ENCODE measurements around the gene GALE.

Gene GALE

GRCh38 chr1:23776217-23776616, 24.3 kb downstream of the GALE start:
- TF ChIP-seq CTCF (IDR thresholded peaks at IDR 0.05) (no peak), ZFX (IDR thresholded peaks at IDR 0.05; ENCODE audit: borderline replicate concordance) (no peak)
- H3K27ac ChIP-seq, result no peak overlapping the region

DNA sequence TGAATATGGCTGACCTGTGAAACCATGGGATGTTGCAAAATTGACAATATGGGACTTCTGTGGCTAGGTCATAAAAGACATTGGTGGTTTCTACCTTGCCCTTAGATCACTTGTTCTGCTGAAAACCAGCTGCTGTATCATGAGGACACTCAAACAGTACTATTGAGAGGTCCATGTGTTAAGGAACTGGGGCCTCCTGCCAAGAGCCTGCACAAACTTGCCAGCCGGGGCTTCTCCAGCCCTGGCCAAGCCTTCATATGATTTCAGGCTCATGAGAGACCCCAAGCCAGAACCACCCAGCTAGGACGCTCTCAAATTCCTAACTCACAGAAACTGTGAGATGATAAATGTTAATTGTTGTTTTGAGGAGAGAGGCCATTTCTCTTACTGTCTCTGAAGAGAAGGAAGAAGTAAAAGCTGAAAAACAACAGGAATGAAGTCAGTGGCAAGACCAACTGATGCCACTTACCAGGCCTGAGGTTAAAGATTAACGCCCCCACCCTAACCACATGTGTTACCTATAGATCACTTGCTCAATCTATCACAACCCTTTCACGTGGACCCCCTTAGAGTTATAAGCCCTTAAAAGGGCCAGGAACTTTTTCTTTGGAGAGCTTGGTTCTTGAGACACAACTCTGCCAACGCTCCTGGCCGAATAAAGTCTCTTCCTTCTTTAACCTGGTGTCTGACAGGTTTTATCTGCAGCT, 26.2 kb downstream of the GALE start:
- TF ChIP-seq ZFX (IDR thresholded peaks at IDR 0.05; ENCODE audit: borderline replicate concordance), result no peak
- no peak for TF ChIP-seq CTCF (IDR thresholded peaks at IDR 0.05)
- H3K27ac ChIP-seq, result no peak overlapping the region

DNA sequence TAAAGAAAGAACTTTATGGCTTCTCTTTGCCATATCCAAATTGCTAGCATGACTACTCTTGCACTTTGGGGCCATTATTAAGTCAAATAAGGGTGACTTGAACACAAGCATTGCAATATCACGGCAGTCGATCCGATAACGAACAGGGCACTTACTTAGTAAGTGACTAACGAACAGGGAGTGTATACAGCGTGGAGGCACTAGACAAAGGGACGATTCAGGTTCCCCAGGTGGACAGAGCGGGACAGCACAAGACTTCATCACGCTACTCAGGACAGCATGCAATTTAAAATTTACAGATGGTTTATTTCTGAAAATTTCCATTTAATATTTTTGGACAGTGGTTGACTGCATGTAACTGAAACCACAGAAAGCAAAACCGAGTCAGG, 27.7 kb downstream of the GALE start:
- H3K27ac ChIP-seq, result no peak overlapping the region
- no peak for TF ChIP-seq ZFX (IDR thresholded peaks at IDR 0.05; ENCODE audit: borderline replicate concordance)
- no peak for TF ChIP-seq CTCF (IDR thresholded peaks at IDR 0.05)

DNA sequence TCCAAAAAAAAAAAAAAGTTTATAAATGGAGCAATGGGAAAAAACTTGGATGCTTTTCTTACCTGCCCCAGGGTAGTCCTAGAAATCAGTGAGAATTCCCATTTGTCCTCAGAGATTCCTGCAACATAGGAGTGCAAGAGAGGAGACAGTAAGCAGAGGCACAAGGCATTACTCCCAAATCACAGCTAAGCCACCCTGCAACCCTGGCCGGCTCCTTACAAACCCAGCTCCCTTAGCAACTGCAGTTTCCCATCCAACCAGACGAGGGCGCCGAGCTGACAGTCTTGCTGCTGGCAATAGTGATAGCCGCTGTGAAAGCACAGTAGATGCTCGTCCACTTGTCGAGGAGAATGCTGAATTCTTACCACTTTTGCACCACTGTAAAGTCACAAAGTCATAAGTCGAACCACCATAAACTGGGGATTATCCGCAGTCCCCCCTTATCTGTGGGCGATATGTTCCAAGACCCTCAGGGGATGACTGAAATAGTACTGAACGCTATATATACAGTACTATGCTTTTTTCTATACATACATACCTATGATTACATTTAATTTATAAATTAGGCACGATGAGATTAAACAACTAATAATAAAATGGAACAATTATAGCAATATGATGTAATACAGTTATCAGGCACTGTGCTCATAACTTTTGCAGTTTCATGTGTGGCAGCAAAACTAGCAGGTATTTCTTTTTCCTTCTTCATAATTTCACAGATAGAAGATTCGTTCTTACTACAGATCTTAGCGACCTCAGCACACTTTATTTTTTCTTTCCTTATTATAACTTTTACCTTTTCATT, 28.3 kb downstream of the GALE start:
- H3K27ac ChIP-seq, result no peak overlapping the region
- peak; percentile 97 for TF ChIP-seq CTCF (IDR thresholded peaks at IDR 0.05)
- no peak for TF ChIP-seq ZFX (IDR thresholded peaks at IDR 0.05; ENCODE audit: borderline replicate concordance)

GRCh38 chr1:23768733-23769132, 31.8 kb downstream of the GALE start:
- TF ChIP-seq CTCF (IDR thresholded peaks at IDR 0.05) (no peak), ZFX (IDR thresholded peaks at IDR 0.05; ENCODE audit: borderline replicate concordance) (no peak)
- no peak overlapping the region for H3K27ac ChIP-seq

DNA sequence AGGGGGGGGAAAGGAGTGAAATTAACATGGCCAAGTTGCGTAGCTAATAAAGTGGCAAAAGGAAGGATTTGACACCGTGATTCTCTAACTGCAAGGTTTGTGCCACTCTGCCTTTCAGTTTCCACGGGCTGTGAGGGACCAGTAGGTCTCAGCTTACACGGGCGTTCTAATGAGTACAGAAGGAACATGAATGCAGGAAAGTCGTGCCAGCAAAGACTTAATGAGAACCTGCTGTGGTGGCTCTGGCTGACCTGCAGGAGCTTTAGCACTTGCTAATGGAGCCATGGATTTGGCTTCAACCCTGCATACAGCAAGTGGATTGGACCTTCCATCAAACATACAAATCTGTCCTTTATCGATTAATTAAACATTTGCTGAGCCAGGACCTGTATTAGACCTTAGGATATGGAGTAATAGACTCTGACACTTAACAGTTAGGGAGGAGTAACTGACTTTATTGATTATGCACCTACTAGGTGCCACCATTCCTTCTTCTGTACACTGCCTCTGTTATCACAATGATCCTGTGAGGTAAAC, 37.4 kb downstream of the GALE start:
- H3K27ac ChIP-seq, result no peak overlapping the region
- TF ChIP-seq ZFX (IDR thresholded peaks at IDR 0.05; ENCODE audit: borderline replicate concordance), result no peak
- no peak for TF ChIP-seq CTCF (IDR thresholded peaks at IDR 0.05)

- no peak overlapping the region for H3K27ac ChIP-seq
- no peak for TF ChIP-seq CTCF (IDR thresholded peaks at IDR 0.05)
- TF ChIP-seq ZFX (IDR thresholded peaks at IDR 0.05; ENCODE audit: borderline replicate concordance), result no peak
Observed at GRCh38 chr1:23759277-23759676, 41.3 kb downstream of the GALE start.
